Measurements from ENCODE around the gene PRKAG1.

DNA sequence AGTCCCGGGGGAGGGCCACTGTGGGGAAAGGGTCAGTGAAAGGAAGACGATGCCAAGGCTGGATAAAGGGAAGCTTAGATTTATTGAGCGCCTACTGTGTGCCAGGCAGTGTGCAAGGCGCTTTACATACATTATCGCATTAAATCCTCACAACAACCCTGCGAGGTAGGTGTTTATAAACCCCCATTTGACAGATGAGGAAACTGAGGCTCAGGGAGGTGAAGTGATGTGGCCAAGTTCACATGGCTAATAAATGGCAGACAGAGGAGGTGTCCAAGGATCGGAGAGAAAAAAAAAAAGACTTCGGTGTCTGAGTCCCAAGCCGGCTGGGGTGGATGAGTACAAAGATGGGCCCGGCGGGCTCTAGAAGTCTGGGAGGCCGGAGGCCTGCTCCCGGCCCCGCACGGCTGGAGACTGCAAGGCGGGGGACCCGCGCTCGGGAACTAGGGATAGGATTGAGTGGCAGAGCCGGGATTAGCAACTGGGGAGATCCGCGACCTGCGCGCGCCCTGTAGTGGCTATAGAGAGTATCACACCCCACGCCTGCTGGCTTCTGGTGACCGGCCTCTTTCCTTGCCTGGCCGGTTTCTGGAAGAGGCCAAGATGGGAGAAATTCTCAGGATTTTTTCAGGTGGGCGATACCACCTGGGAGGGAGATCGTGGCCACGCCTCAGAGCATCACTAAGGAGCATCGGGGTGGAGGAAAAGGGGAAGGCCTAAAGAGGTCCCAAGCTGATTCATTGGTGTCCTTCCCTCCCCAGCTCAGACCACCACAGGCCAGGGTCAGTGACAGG lies 23.3 kb downstream of the PRKAG1 start:
- TF ChIP-seq GATA2 (IDR thresholded peaks at IDR 0.05; ENCODE audit: low read depth, low read length) (no peak), GATA3 (IDR thresholded peaks at IDR 0.05; ENCODE audit: low read depth, low read length) (no peak)

All from SH-SY5Y (cell line).